Neutrophil (primary cell): Measurements from ENCODE around the gene RAD51B.

Experiments
- H3K27ac ChIP-seq: fragments of 200-600 bp; sonication (generic); 2 replicates; pipeline ENCODE4 v1.5.1; 2016; ENCODE audit warnings: mild to moderate bottlenecking, moderate library complexity
- H3K27me3 ChIP-seq: fragments of 200-600 bp; sonication (generic); 2 replicates; pipeline ENCODE4 v1.6.0; 2016; ENCODE audit warnings: mild to moderate bottlenecking
- H3K36me3 ChIP-seq: fragments of 200-600 bp; sonication (generic); 2 replicates; pipeline ENCODE4 v1.5.1; 2017
- H3K4me1 ChIP-seq, 2 experiments: fragments of 200-600 bp in 1 of 2; sonication (generic) in 1 of 2; 1 replicate in 1 of 2; 2 replicates in 1 of 2; pipeline versions ENCODE4 v1.5.1 to v1.6.1; 2013 to 2016; ENCODE audit warnings: low read depth in 1 of 2, low read length in 1 of 2, mild to moderate bottlenecking in 1 of 2, moderate library complexity in 1 of 2; ENCODE audit not compliant: control insufficient read depth in 1 of 2, insufficient read depth in 1 of 2
- H3K4me3 ChIP-seq, 2 experiments: fragments of 200-600 bp in 1 of 2; sonication (generic) in 1 of 2; 1 replicate in 1 of 2; 2 replicates in 1 of 2; pipeline ENCODE4 v1.5.1; 2013 to 2016; ENCODE audit warnings: low read depth in 1 of 2, low read length in 1 of 2, mild to moderate bottlenecking in 1 of 2, moderate library complexity in 1 of 2
- H3K9me3 ChIP-seq: fragments of 200-600 bp; sonication (generic); 2 replicates; pipeline ENCODE4 v1.5.1; 2016
- CTCF ChIP-seq: fragments of 200-600 bp; sonication (generic); IDR thresholded peaks from 2 replicates; pipeline ENCODE4 v1.5.1; 2016; ENCODE audit warnings: antibody characterized with exemption

RAD51B gene

GRCh38 chr14:67908052-67908754 lies 88.6 kb downstream of the RAD51B start:
- H3K9me3 ChIP-seq = no peaks in the 10 kb centered on the region
- no peaks in the 10 kb centered on the region for H3K4me1 ChIP-seq
- no peaks in the 10 kb centered on the region for H3K27me3 ChIP-seq
- no peaks in the 10 kb centered on the region for H3K36me3 ChIP-seq
- H3K27ac ChIP-seq = no peak overlapping the region
- no peak for TF ChIP-seq CTCF
- H3K4me3 ChIP-seq = no peak overlapping the region

- TF ChIP-seq CTCF = no peak
- Histone ChIP-seq H3K4me3 (no peak overlapping the region), H3K4me1 (no peaks in the 10 kb centered on the region), H3K27me3 (no peaks in the 10 kb centered on the region), H3K9me3 (no peaks in the 10 kb centered on the region), H3K27ac (no peak overlapping the region), H3K36me3 (no peaks in the 10 kb centered on the region)
Measured at GRCh38 chr14:67911562-67911961, 92.0 kb downstream of the RAD51B start.

- no peak for TF ChIP-seq CTCF
- Histone ChIP-seq H3K9me3 (no peaks in the 10 kb centered on the region), H3K27ac (no peak overlapping the region)
Measured at GRCh38 chr14:67916430-67916829, 96.9 kb downstream of the RAD51B start.

GRCh38 chr14:67917006-67917405 lies 97.4 kb downstream of the RAD51B start:
- no peak for TF ChIP-seq CTCF
- no peak overlapping the region for H3K4me3 ChIP-seq
- H3K36me3 ChIP-seq = no peaks in the 10 kb centered on the region
- no peaks in the 10 kb centered on the region for H3K27me3 ChIP-seq
- H3K27ac ChIP-seq = no peak overlapping the region
- H3K9me3 ChIP-seq = no peaks in the 10 kb centered on the region
- H3K4me1 ChIP-seq = no peaks in the 10 kb centered on the region

More at GRCh38 chr14:67916430-67916829, 96.9 kb downstream of the RAD51B start:
- no peak overlapping the region for H3K4me3 ChIP-seq
- no peaks in the 10 kb centered on the region for H3K36me3 ChIP-seq
- no peaks in the 10 kb centered on the region for H3K4me1 ChIP-seq
- H3K27me3 ChIP-seq = no peaks in the 10 kb centered on the region

GRCh38 chr14:67918838-67919237 lies 99.3 kb downstream of the RAD51B start:
- H3K27me3 ChIP-seq = no peaks in the 10 kb centered on the region
- H3K4me3 ChIP-seq = no peak overlapping the region
- H3K27ac ChIP-seq = no peak overlapping the region

More at GRCh38 chr14:67918838-67919237, 99.3 kb downstream of the RAD51B start:
- no peak for TF ChIP-seq CTCF
- no peaks in the 10 kb centered on the region for H3K36me3 ChIP-seq
- H3K4me1 ChIP-seq = no peaks in the 10 kb centered on the region
- H3K9me3 ChIP-seq = no peaks in the 10 kb centered on the region
